ENCODE data around the gene TMEM245. TPM values are rescaled to one million over a fixed set of nuclear protein-coding genes. Genes with fewer than 3 reads are reported as not detected.

Gene TMEM245
- total RNA-seq, 1 donor from 2014 or later, result 26.5 TPM

GRCh38 chr9:109031241-109031640 lies 88.5 kb downstream of the TMEM245 start:
- Mint-ChIP-seq H3K4me3 (ENCODE audit: unreplicated experiment) (no peak overlapping the region), H3K9me3 (ENCODE audit: unreplicated experiment) (peaks cover 2% of the 10 kb centered on the region), H3K36me3 (ENCODE audit: unreplicated experiment) (no peaks in the 10 kb centered on the region), H3K27ac (ENCODE audit: unreplicated experiment) (no peak overlapping the region), H3K27me3 (ENCODE audit: unreplicated experiment) (no peaks in the 10 kb centered on the region), H3K4me1 (ENCODE audit: low read depth, unreplicated experiment) (peaks cover 2% of the 10 kb centered on the region)
- TF ChIP-seq CTCF (IDR thresholded peaks at IDR 0.05; ENCODE audit: partially characterized antibody, unreplicated experiment), result no peak
- no peak for DNase-seq

GRCh38 chr9:109030426-109030825 lies 89.3 kb downstream of the TMEM245 start:
- no peak for TF ChIP-seq CTCF (IDR thresholded peaks at IDR 0.05; ENCODE audit: partially characterized antibody, unreplicated experiment)
- no peak for DNase-seq
- Mint-ChIP-seq H3K36me3 (ENCODE audit: unreplicated experiment) (no peaks in the 10 kb centered on the region), H3K9me3 (ENCODE audit: unreplicated experiment) (peaks cover 2% of the 10 kb centered on the region), H3K27me3 (ENCODE audit: unreplicated experiment) (no peaks in the 10 kb centered on the region), H3K4me1 (ENCODE audit: low read depth, unreplicated experiment) (peaks cover 2% of the 10 kb centered on the region), H3K4me3 (ENCODE audit: unreplicated experiment) (no peak overlapping the region), H3K27ac (ENCODE audit: unreplicated experiment) (no peak overlapping the region)

- Mint-ChIP-seq H3K4me3 (ENCODE audit: unreplicated experiment) (no peak overlapping the region), H3K27ac (ENCODE audit: unreplicated experiment) (no peak overlapping the region), H3K27me3 (ENCODE audit: unreplicated experiment) (no peaks in the 10 kb centered on the region), H3K36me3 (ENCODE audit: unreplicated experiment) (no peaks in the 10 kb centered on the region), H3K9me3 (ENCODE audit: unreplicated experiment) (peaks cover 2% of the 10 kb centered on the region), H3K4me1 (ENCODE audit: low read depth, unreplicated experiment) (peaks cover 2% of the 10 kb centered on the region)
- TF ChIP-seq CTCF (IDR thresholded peaks at IDR 0.05; ENCODE audit: partially characterized antibody, unreplicated experiment), result no peak
- DNase-seq, result no peak
Measured at GRCh38 chr9:109028457-109028856, 91.3 kb downstream of the TMEM245 start.

- Mint-ChIP-seq H3K4me1 (ENCODE audit: low read depth, unreplicated experiment) (peaks cover 2% of the 10 kb centered on the region), H3K27ac (ENCODE audit: unreplicated experiment) (no peak overlapping the region), H3K4me3 (ENCODE audit: unreplicated experiment) (no peak overlapping the region), H3K27me3 (ENCODE audit: unreplicated experiment) (no peaks in the 10 kb centered on the region), H3K9me3 (ENCODE audit: unreplicated experiment) (peaks cover 2% of the 10 kb centered on the region), H3K36me3 (ENCODE audit: unreplicated experiment) (no peaks in the 10 kb centered on the region)
- TF ChIP-seq CTCF (IDR thresholded peaks at IDR 0.05; ENCODE audit: partially characterized antibody, unreplicated experiment), result no peak
- DNase-seq, result no peak
Measured at GRCh38 chr9:109027176-109027575, 92.6 kb downstream of the TMEM245 start.

GRCh38 chr9:109026306-109026705 lies 93.4 kb downstream of the TMEM245 start:
- no peak for DNase-seq
- no peak overlapping the region for H3K4me3 Mint-ChIP-seq (ENCODE audit: unreplicated experiment)
- peaks cover 2% of the 10 kb centered on the region for H3K4me1 Mint-ChIP-seq (ENCODE audit: low read depth, unreplicated experiment)
- no peaks in the 10 kb centered on the region for H3K27me3 Mint-ChIP-seq (ENCODE audit: unreplicated experiment)
- no peak overlapping the region for H3K27ac Mint-ChIP-seq (ENCODE audit: unreplicated experiment)
- TF ChIP-seq CTCF (IDR thresholded peaks at IDR 0.05; ENCODE audit: partially characterized antibody, unreplicated experiment), result no peak
- H3K9me3 Mint-ChIP-seq (ENCODE audit: unreplicated experiment), result peaks cover 2% of the 10 kb centered on the region
- H3K36me3 Mint-ChIP-seq (ENCODE audit: unreplicated experiment), result no peaks in the 10 kb centered on the region

Data from glutamatergic neuron (in vitro differentiated cells).